Stimulated activated naive CD8-positive, alpha-beta T cell treated with anti-CD3 and anti-CD28 coated beads, Interleukin-15, Interleukin-2, amounts not matched to agents 100 ng/mL and 50 ng/mL, for 24 hours (primary cell): Measurements from ENCODE around the gene PAPPA2.
"Not testable (repeated sequence)": the region's sequence is repeated elsewhere in the genome, so short reads cannot be mapped to it uniquely, and the experiment has no call there.

Experiments used
- H3K27ac Mint-ChIP-seq: one replicate; pipeline ENCODE4 v1.8.0; 2021; ENCODE audit warnings: mild to moderate bottlenecking, mixed read lengths
- H3K27me3 Mint-ChIP-seq: one replicate; pipeline ENCODE4 v1.8.0; 2021; ENCODE audit warnings: mixed read lengths
- H3K36me3 Mint-ChIP-seq: one replicate; pipeline ENCODE4 v1.8.0; 2021; ENCODE audit warnings: low read depth, mixed read lengths
- H3K4me1 Mint-ChIP-seq: one replicate; pipeline ENCODE4 v1.8.0; 2021; ENCODE audit warnings: low read depth, mixed read lengths
- H3K4me3 Mint-ChIP-seq: one replicate; pipeline ENCODE4 v1.8.0; 2021; ENCODE audit warnings: mild to moderate bottlenecking, mixed read lengths
- H3K9me3 Mint-ChIP-seq: one replicate; pipeline ENCODE4 v1.8.0; 2021; ENCODE audit warnings: mixed read lengths

PAPPA2 gene

GRCh38 chr1:176754676-176755075, 291.7 kb downstream of the PAPPA2 start:
- Mint-ChIP-seq H3K9me3 (peaks cover 7% of the 10 kb centered on the region), H3K36me3 (no peaks in the 10 kb centered on the region), H3K4me3 (no peak overlapping the region), H3K27me3 (no peaks in the 10 kb centered on the region), H3K27ac (no peak overlapping the region), H3K4me1 (no peaks in the 10 kb centered on the region)

GRCh38 chr1:176756817-176757216, 293.8 kb downstream of the PAPPA2 start:
- H3K27ac Mint-ChIP-seq, H3K4me3 Mint-ChIP-seq, H3K36me3 Mint-ChIP-seq, H3K4me1 Mint-ChIP-seq, H3K9me3 Mint-ChIP-seq, H3K27me3 Mint-ChIP-seq: not testable (repeated sequence)

GRCh38 chr1:176765608-176766007, 302.6 kb downstream of the PAPPA2 start:
- H3K4me3 Mint-ChIP-seq: no peak overlapping the region

DNA sequence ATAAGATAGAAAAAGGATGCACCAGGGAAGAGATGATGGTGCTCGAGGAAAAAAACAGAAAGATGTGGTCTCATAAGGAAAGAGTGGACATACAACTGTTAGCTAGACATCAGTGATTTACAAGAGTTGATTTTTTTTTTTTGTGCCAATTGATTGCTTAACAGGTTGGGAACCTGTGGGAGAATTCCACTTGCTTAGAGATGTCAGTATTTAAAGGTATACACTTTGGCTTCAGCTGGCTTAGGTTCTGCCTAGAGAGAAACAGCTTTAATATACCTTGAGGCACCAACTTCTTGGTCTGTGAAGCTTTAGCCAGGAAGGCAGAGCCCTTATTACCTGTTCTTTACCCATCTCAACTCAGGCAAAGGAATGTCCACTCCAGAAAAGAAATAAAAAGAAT, 303.8 kb downstream of the PAPPA2 start:
- no peaks in the 10 kb centered on the region for H3K36me3 Mint-ChIP-seq
- H3K4me3 Mint-ChIP-seq: no peak overlapping the region
- no peaks in the 10 kb centered on the region for H3K4me1 Mint-ChIP-seq
- H3K9me3 Mint-ChIP-seq: no peaks in the 10 kb centered on the region
- no peaks in the 10 kb centered on the region for H3K27me3 Mint-ChIP-seq
- H3K27ac Mint-ChIP-seq: no peak overlapping the region

More at GRCh38 chr1:176765608-176766007, 302.6 kb downstream of the PAPPA2 start:
- H3K4me1 Mint-ChIP-seq: no peaks in the 10 kb centered on the region
- no peaks in the 10 kb centered on the region for H3K9me3 Mint-ChIP-seq
- H3K36me3 Mint-ChIP-seq: no peaks in the 10 kb centered on the region
- H3K27me3 Mint-ChIP-seq: no peaks in the 10 kb centered on the region
- no peak overlapping the region for H3K27ac Mint-ChIP-seq

GRCh38 chr1:176767714-176768136, 304.8 kb downstream of the PAPPA2 start:
- H3K4me3 Mint-ChIP-seq: no peak overlapping the region
- H3K27me3 Mint-ChIP-seq: no peaks in the 10 kb centered on the region
- H3K27ac Mint-ChIP-seq: no peak overlapping the region
- no peaks in the 10 kb centered on the region for H3K9me3 Mint-ChIP-seq
- H3K36me3 Mint-ChIP-seq: no peaks in the 10 kb centered on the region
- no peaks in the 10 kb centered on the region for H3K4me1 Mint-ChIP-seq

- Mint-ChIP-seq H3K4me3 (no peak overlapping the region), H3K36me3 (no peaks in the 10 kb centered on the region), H3K27ac (no peak overlapping the region), H3K9me3 (no peaks in the 10 kb centered on the region), H3K27me3 (no peaks in the 10 kb centered on the region), H3K4me1 (no peaks in the 10 kb centered on the region)
Observed at GRCh38 chr1:176768532-176768931, 305.6 kb downstream of the PAPPA2 start.

DNA sequence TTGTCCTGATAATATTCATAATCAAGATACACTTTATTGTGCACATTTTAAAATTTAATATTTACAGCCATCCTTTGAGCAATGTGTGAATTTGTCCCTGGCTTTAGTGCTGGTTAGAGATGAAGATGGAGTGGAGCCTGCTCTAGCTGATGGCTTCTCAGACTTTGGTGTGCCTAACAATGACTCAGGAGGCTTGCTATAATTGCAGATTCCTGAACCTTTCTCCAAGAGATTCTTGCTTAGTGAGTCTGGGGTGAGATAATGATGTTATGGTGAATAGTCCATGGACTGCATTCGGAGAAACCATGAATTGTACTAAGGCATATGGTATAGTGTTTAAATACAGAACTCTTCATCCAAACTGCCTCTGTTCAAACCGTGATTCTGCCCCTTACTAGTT, 307.1 kb downstream of the PAPPA2 start:
- H3K27ac Mint-ChIP-seq: no peak overlapping the region
- H3K36me3 Mint-ChIP-seq: no peaks in the 10 kb centered on the region
- no peaks in the 10 kb centered on the region for H3K27me3 Mint-ChIP-seq
- no peaks in the 10 kb centered on the region for H3K9me3 Mint-ChIP-seq
- no peak overlapping the region for H3K4me3 Mint-ChIP-seq
- no peaks in the 10 kb centered on the region for H3K4me1 Mint-ChIP-seq

GRCh38 chr1:176773038-176773437, 310.1 kb downstream of the PAPPA2 start:
- no peaks in the 10 kb centered on the region for H3K27me3 Mint-ChIP-seq
- no peak overlapping the region for H3K4me3 Mint-ChIP-seq
- H3K4me1 Mint-ChIP-seq: no peaks in the 10 kb centered on the region
- H3K9me3 Mint-ChIP-seq: no peaks in the 10 kb centered on the region
- H3K36me3 Mint-ChIP-seq: no peaks in the 10 kb centered on the region
- no peak overlapping the region for H3K27ac Mint-ChIP-seq

GRCh38 chr1:176774224-176774623, 311.2 kb downstream of the PAPPA2 start:
- Mint-ChIP-seq H3K4me1 (no peaks in the 10 kb centered on the region), H3K27ac (no peak overlapping the region), H3K36me3 (no peaks in the 10 kb centered on the region), H3K4me3 (no peak overlapping the region), H3K9me3 (no peaks in the 10 kb centered on the region), H3K27me3 (no peaks in the 10 kb centered on the region)

GRCh38 chr1:176775378-176775777, 312.4 kb downstream of the PAPPA2 start:
- Mint-ChIP-seq H3K27ac (no peak overlapping the region), H3K4me3 (no peak overlapping the region), H3K36me3 (no peaks in the 10 kb centered on the region), H3K9me3 (no peaks in the 10 kb centered on the region), H3K27me3 (no peaks in the 10 kb centered on the region), H3K4me1 (no peaks in the 10 kb centered on the region)

- peaks cover 4% of the 10 kb centered on the region for H3K27me3 Mint-ChIP-seq
- no peaks in the 10 kb centered on the region for H3K4me1 Mint-ChIP-seq
- no peaks in the 10 kb centered on the region for H3K36me3 Mint-ChIP-seq
- no peak overlapping the region for H3K27ac Mint-ChIP-seq
- no peak overlapping the region for H3K4me3 Mint-ChIP-seq
- H3K9me3 Mint-ChIP-seq: no peaks in the 10 kb centered on the region
Observed at GRCh38 chr1:176775996-176776395, 313.0 kb downstream of the PAPPA2 start.

DNA sequence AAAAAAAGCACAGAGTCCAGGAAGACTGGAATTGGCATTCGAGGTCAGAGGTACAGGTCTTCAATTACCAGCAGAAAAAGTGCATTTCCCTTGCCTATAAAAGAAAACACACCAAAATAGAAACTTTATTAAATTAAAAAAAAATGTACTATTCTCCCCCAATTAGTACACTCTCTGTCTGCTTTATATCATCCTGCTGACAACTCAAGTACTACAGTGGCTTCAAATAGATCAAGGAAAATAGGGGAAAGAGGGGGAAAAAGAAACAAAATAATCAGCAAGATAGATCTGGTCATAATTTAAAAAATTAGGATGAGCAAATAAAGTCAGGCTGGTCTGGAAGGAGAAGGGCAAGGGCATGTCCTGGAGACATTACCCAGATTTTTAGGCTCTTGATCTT, 315.1 kb downstream of the PAPPA2 start:
- no peaks in the 10 kb centered on the region for H3K36me3 Mint-ChIP-seq
- no peaks in the 10 kb centered on the region for H3K9me3 Mint-ChIP-seq
- H3K27ac Mint-ChIP-seq: no peak overlapping the region
- no peaks in the 10 kb centered on the region for H3K4me1 Mint-ChIP-seq
- peaks cover 4% of the 10 kb centered on the region for H3K27me3 Mint-ChIP-seq
- no peak overlapping the region for H3K4me3 Mint-ChIP-seq

DNA sequence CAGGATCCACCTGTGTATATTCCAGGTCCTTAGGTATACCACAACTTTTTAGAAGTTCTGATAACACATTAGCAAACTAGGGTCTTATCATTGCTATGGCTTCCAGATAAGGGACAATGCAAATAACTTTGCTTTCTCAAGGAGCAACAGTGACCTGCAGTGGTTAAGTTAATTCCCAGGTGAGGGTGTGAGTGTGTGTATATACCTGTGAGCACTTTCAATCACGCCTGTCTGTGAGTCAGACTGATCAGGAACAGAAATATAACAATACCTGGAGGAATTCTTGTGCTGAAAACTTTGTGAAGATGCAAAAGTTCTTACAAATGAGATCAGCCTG, 317.0 kb downstream of the PAPPA2 start:
- Mint-ChIP-seq H3K27me3 (peaks cover 4% of the 10 kb centered on the region), H3K36me3 (no peaks in the 10 kb centered on the region), H3K9me3 (no peaks in the 10 kb centered on the region), H3K4me3 (no peak overlapping the region), H3K4me1 (no peaks in the 10 kb centered on the region), H3K27ac (no peak overlapping the region)

DNA sequence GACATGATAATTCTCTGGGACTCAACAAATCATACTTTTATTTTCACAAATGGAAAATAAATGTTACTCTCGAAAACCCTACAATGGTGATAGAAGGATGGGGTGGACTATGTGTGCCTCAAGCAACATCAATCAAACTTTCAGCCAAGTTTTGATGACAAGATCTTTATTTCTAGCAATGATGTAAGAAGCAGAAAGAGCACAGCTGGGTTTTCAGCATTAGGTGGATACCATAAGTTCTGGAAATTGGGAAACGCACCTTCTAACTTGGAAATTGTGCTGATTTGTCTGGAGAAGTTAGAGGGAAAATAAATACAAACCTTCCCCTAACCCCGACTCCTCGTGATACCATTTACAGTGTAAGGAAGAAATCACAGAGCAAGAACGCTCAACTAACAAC, 320.3 kb downstream of the PAPPA2 start:
- Mint-ChIP-seq H3K27me3 (peaks cover 4% of the 10 kb centered on the region), H3K27ac (no peak overlapping the region), H3K4me1 (no peaks in the 10 kb centered on the region), H3K9me3 (no peaks in the 10 kb centered on the region), H3K36me3 (no peaks in the 10 kb centered on the region), H3K4me3 (no peak overlapping the region)

- no peaks in the 10 kb centered on the region for H3K36me3 Mint-ChIP-seq
- H3K4me3 Mint-ChIP-seq: no peak overlapping the region
- H3K9me3 Mint-ChIP-seq: peaks cover 4% of the 10 kb centered on the region
Observed at GRCh38 chr1:176785056-176785455, 322.1 kb downstream of the PAPPA2 start.

DNA sequence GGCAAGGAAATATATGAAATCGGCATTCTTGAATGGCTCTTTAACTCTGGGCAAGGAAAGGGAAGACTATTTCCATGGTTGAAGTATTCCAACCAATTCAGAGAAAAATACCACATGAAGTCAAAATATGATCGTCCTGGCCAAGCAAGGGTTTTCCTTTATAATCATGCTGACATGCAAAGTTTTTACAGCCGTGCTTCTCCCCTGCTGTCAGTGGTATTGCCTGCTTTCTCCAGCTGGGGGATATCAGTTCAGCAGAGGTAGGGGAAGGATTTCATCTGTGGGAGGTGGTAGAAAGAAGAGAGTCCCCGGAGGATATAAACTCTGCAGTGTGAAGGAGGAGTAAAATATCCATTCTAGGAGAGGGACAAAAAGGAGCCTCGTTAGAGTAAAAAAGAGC, 322.8 kb downstream of the PAPPA2 start:
- H3K4me1 Mint-ChIP-seq: no peaks in the 10 kb centered on the region
- H3K27ac Mint-ChIP-seq: no peak overlapping the region
- no peak overlapping the region for H3K4me3 Mint-ChIP-seq
- peaks cover 2% of the 10 kb centered on the region for H3K27me3 Mint-ChIP-seq
- H3K9me3 Mint-ChIP-seq: peaks cover 4% of the 10 kb centered on the region
- no peaks in the 10 kb centered on the region for H3K36me3 Mint-ChIP-seq

More at GRCh38 chr1:176785056-176785455, 322.1 kb downstream of the PAPPA2 start:
- H3K27me3 Mint-ChIP-seq: peaks cover 4% of the 10 kb centered on the region
- no peaks in the 10 kb centered on the region for H3K4me1 Mint-ChIP-seq
- no peak overlapping the region for H3K27ac Mint-ChIP-seq

DNA sequence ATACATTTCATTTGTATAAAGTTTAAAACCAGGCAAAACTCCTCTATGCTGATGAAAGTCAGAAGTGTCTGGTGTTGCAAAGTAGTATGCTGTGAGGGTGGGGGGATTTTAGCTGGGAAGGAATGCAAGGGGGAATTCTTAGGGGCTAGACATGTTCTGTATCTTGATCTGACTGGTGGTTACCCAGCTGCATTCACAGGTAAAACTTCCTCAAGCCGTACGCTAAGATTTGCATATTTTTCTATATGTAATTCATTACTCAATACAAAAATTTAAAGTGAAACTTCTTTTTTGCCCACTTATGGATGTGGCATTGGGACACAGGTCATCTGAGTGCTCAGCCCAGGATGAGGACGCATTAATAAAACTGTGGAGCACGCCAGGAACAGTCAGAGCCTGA, 323.3 kb downstream of the PAPPA2 start:
- Mint-ChIP-seq H3K9me3 (peaks cover 4% of the 10 kb centered on the region), H3K4me1 (no peaks in the 10 kb centered on the region), H3K36me3 (no peaks in the 10 kb centered on the region), H3K4me3 (no peak overlapping the region), H3K27ac (no peak overlapping the region), H3K27me3 (no peaks in the 10 kb centered on the region)
